Kidney (tissue), 14 donors: ENCODE measurements around the gene INPP5A. TPM values are rescaled to one million over a fixed set of nuclear protein-coding genes. Genes with fewer than 3 reads are reported as not detected.

Source experiments
- DNase-seq, 5 donors: peaks; one replicate each; pipeline ENCODE4 v3.0.0-alpha.2; 2013 to 2020
- FAIRE-seq: peaks from 2 replicates; lab custom pipeline; 2012; peaks lifted over from hg19 to GRCh38; lab: Jason Lieb, UNC
- H3K27ac ChIP-seq, 2 donors: one replicate each; pipeline ENCODE4 v1.7.0; 2013; ENCODE audit warnings: low read depth in 2 of 2, low read length in 2 of 2, inconsistent platforms in 1 of 2
- H3K27me3 ChIP-seq: one replicate; pipeline ENCODE4 v1.7.1; 2013; ENCODE audit warnings: low read length, inconsistent platforms; ENCODE audit not compliant: control insufficient read depth, insufficient read depth
- H3K36me3 ChIP-seq, 3 donors: one replicate each; pipeline versions ENCODE4 v1.7.0 to v1.7.1; 2013; ENCODE audit warnings: low read length in 3 of 3, control low read depth in 1 of 3, inconsistent platforms in 1 of 3; ENCODE audit not compliant: insufficient read depth in 3 of 3, control insufficient read depth in 2 of 3
- H3K4me1 ChIP-seq, 3 donors: one replicate each; pipeline versions ENCODE4 v1.7.0 to v1.7.1; 2013; ENCODE audit warnings: low read length in 3 of 3, inconsistent platforms in 1 of 3, low read depth in 1 of 3; ENCODE audit not compliant: control insufficient read depth in 2 of 3, insufficient read depth in 2 of 3
- H3K4me3 ChIP-seq, 3 donors: one replicate each; pipeline versions ENCODE4 v1.7.0 to v1.8.1; 2013; ENCODE audit warnings: low read length in 3 of 3, control low read depth in 1 of 3, inconsistent platforms in 1 of 3
- H3K9ac ChIP-seq, 3 donors: one replicate each; pipeline versions ENCODE4 v1.7.0 to v1.7.1; 2013; ENCODE audit warnings: low read length in 3 of 3, control low read depth in 1 of 3, inconsistent platforms in 1 of 3
- H3K9me3 ChIP-seq, 3 donors: one replicate each; pipeline versions ENCODE4 v1.7.0 to v1.7.1; 2013; ENCODE audit warnings: low read length in 3 of 3, control low read depth in 1 of 3, inconsistent platforms in 1 of 3; ENCODE audit not compliant: control insufficient read depth in 2 of 3, insufficient read depth in 1 of 3
- intact Hi-C: fragments of 100-400 bp; cut with DNase I; formaldehyde crosslinking; loops from one replicate; pipeline ENCODE4 v1.11.1; 2022
- polyA plus RNA-seq: library from polyadenylated mRNA; stranded (reverse); fragments of 350-450 nt; fragmentation: Illumina TruSeq; extraction: RNeasy Lipid Tissue Mini Kit (QIAGEN cat#74804); gene quantifications from one replicate; pipeline ENCODE4 v1.2.3, GENCODE V29; 2014; ENCODE audit warnings: low read depth, low replicate concordance; ENCODE audit not compliant: insufficient read depth
- total RNA-seq: library from RNA; stranded (reverse); fragmentation: NEBNext Ultra II Directional; extraction: Animal tissue kit (Norgen Biotek cat#: 25700); gene quantifications from one replicate; pipeline ENCODE4 v1.2.1, GENCODE V29; 2021
- TF ChIP-seq, protein P1 (sequence below): IDR thresholded peaks from 3 replicates; pipeline ENCODE4 v1.5.1; 2012; ENCODE audit warnings: mild to moderate bottlenecking, moderate library complexity, borderline replicate concordance; ENCODE audit not compliant: insufficient read depth; ENCODE audit errors: extremely low read depth
- donor health status: control.
- donor health status: control.
- donor health status: control.
- donor health status: control.
- donor health status: control.
- donor health status: DM: yes; HTN: yes; CAD: no.
- donor health status: Normal renal cell carcinoma (clear cell type).

INPP5A gene
- total and polyA plus RNA-seq, 2 donors from 2014 or later, result 20.8 to 40.3 TPM

GRCh38 chr10:132514821-132515520 is 22.6 kb upstream of the INPP5A start:
- Histone ChIP-seq H3K27ac (peak overlapping the region; percentile 23 to 51), H3K9me3 (no peaks in the 10 kb centered on the region), H3K27me3 (no peaks in the 10 kb centered on the region), H3K9ac (no peak overlapping the region), H3K4me1 (peaks cover 8 to 48% (median 33%) of the 10 kb centered on the region in 3 donors), H3K4me3 (no peak overlapping the region), H3K36me3 (no peaks in the 10 kb centered on the region)
- intact Hi-C loops, result no loop called here
- DNase-seq (peak; percentile 38 to 69 (median 59)), FAIRE-seq (no peak)
- TF ChIP-seq, protein P1, sequence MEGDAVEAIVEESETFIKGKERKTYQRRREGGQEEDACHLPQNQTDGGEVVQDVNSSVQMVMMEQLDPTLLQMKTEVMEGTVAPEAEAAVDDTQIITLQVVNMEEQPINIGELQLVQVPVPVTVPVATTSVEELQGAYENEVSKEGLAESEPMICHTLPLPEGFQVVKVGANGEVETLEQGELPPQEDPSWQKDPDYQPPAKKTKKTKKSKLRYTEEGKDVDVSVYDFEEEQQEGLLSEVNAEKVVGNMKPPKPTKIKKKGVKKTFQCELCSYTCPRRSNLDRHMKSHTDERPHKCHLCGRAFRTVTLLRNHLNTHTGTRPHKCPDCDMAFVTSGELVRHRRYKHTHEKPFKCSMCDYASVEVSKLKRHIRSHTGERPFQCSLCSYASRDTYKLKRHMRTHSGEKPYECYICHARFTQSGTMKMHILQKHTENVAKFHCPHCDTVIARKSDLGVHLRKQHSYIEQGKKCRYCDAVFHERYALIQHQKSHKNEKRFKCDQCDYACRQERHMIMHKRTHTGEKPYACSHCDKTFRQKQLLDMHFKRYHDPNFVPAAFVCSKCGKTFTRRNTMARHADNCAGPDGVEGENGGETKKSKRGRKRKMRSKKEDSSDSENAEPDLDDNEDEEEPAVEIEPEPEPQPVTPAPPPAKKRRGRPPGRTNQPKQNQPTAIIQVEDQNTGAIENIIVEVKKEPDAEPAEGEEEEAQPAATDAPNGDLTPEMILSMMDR, result no peak

- H3K9ac ChIP-seq, result peak overlapping the region in 1 of 3 donors; percentile 71
- H3K9me3 ChIP-seq, result no peaks in the 10 kb centered on the region
- TF ChIP-seq, protein P1, result no peak
- H3K4me1 ChIP-seq, result peaks cover 8 to 58% (median 41%) of the 10 kb centered on the region in 3 donors
- H3K4me3 ChIP-seq, result peak overlapping the region; percentile 8 to 29 (median 25)
- intact Hi-C loops, result no loop called here
- no peaks in the 10 kb centered on the region for H3K27me3 ChIP-seq
- DNase-seq (peak in 3 of 5 donors; percentile 9 to 65 (median 64)), FAIRE-seq (no peak)
- H3K36me3 ChIP-seq, result no peaks in the 10 kb centered on the region
- peak overlapping the region; percentile 97 to 99 for H3K27ac ChIP-seq
These were observed 21.5 kb upstream of the INPP5A start for GRCh38 chr10:132515811-132516726.

DNA sequence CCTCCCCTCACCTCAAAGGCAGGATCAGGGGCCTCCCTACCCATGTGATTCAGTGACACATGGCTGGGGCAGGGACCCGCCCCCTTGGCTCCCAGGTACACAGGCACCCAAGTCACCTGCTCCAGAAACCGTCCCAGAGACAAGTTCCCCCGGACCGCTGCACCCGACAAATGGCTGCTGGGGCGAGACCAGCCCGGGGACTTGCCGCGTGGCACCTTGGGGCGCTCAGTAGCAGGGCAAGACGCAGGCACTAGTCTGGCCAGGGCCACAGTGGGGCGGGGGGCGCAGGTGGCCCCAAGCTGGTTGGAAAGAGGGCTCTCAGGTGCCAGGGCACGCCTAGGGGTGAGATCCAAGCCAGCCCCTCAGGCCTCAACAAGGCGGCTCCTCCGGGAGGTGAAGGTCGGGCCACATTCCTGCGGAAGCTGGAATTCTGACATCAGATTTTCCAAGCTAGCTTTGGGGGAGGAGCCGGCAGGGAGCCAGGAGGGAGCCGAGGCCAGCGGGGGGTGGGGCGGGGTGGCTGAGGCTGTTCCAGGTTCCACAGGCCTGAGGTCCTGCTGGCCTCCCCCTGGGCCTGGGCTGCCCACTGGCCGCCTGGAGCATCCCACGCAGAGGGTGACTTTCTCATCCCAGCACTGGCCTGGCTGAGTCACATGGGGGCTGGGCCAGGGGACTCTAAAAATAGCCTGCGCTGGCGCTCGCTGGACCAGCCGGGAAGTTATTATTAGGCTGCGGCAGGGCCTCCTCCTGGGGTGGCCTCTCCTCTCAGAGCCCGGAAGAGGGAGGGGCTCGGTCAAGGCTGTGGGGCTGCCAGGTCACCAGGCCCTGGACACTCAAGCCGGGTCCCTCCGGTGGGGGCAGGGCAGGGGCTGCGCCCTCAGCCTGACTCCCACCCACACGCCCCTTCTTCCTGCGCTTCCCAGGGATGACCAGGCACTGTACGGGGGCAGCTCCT is 20.5 kb upstream of the INPP5A start:
- Histone ChIP-seq H3K4me3 (peak overlapping the region in 2 of 3 donors; percentile 8 to 30), H3K27ac (peak overlapping the region; percentile 97 to 99), H3K9ac (peak overlapping the region in 1 of 3 donors; percentile 71), H3K9me3 (no peaks in the 10 kb centered on the region), H3K36me3 (no peaks in the 10 kb centered on the region), H3K27me3 (no peaks in the 10 kb centered on the region), H3K4me1 (peaks cover 8 to 61% (median 41%) of the 10 kb centered on the region in 3 donors)
- DNase-seq, result peak; percentile 92 to 99 (median 96)
- intact Hi-C loops, result no loop called here
- no peak for FAIRE-seq
- TF ChIP-seq, protein P1, result no peak
